ENCODE measurements around the gene NT5C1B.

DNA sequence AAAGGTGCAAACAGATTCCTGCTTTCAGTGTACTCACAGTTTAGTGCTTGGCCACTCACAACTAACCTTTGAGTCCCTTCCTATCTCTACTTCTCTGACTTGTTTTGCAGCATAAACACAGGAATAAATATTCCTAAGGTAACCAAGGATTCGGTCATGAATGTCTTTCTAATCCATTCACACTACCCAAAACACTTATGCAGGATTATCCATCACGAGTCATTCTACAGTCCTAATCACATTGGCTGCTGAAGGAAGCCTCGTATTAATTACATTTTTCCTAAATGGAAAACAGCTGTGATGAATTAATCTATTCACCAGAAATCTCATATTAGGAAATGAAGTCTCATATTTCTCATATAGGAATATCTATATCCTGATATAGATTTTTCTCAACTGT lies 45.2 kb downstream of the NT5C1B start:
- TF ChIP-seq, protein P1, sequence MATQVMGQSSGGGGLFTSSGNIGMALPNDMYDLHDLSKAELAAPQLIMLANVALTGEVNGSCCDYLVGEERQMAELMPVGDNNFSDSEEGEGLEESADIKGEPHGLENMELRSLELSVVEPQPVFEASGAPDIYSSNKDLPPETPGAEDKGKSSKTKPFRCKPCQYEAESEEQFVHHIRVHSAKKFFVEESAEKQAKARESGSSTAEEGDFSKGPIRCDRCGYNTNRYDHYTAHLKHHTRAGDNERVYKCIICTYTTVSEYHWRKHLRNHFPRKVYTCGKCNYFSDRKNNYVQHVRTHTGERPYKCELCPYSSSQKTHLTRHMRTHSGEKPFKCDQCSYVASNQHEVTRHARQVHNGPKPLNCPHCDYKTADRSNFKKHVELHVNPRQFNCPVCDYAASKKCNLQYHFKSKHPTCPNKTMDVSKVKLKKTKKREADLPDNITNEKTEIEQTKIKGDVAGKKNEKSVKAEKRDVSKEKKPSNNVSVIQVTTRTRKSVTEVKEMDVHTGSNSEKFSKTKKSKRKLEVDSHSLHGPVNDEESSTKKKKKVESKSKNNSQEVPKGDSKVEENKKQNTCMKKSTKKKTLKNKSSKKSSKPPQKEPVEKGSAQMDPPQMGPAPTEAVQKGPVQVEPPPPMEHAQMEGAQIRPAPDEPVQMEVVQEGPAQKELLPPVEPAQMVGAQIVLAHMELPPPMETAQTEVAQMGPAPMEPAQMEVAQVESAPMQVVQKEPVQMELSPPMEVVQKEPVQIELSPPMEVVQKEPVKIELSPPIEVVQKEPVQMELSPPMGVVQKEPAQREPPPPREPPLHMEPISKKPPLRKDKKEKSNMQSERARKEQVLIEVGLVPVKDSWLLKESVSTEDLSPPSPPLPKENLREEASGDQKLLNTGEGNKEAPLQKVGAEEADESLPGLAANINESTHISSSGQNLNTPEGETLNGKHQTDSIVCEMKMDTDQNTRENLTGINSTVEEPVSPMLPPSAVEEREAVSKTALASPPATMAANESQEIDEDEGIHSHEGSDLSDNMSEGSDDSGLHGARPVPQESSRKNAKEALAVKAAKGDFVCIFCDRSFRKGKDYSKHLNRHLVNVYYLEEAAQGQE (IDR thresholded peaks at IDR 0.05; ENCODE audit: insufficient read depth in 1 of 2, low read depth in 2 of 2, low read length in 2 of 2): no peak
- TF ChIP-seq POLR2AphosphoS5 (IDR thresholded peaks at IDR 0.05; ENCODE audit: low read depth, low read length) (no peak), TAF1 (IDR thresholded peaks at IDR 0.05; ENCODE audit: borderline replicate concordance, insufficient read depth, low read length) (no peak), SIN3A (IDR thresholded peaks at IDR 0.05; ENCODE audit: borderline replicate concordance, insufficient read depth, low read length) (no peak)

All from PFSK-1 (cell line).